NOMO-1 (cell line): ENCODE results near the gene MPPED1.

Experiments
- DNase-seq, 2 experiments: peaks; one replicate each; lab custom pipeline; 2025; ENCODE audit not compliant: unreplicated experiment in 2 of 2; lab: John Stamatoyannopoulos, UW

The MPPED1 gene

DNA sequence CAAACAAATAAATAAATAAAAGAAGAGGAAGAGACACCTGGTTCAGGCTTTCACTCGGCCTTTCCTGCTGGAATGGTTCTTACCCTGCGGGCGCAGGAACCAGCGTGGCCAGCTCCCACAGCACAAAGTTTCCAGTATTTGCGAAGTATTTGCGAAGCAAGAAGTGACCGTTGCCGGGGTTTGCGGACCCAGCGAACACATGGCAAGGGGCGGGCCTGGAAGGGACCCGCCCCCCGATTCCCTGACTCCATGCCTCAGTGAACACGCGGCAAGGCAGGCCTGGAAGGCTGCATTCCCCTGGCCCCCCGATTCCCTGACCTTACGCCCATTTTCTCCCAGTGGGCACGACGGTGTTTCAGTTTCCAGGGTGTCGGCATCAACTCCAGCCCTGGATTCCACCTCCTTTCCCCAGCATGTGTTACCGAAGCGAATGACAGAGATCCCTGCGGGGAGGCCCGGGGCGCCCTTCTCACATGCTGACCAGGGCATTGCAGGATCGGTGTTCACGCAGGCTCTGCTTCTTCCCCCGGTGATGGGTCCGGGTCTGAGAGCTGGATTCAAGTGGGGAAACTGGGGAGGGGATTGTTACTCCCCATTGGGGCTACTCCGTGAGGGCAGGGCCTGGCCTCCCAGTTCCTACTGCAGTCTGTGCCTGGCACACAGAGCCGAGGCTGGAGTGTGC is 102.8 kb downstream of the MPPED1 start:
- no peak for DNase-seq

DNA sequence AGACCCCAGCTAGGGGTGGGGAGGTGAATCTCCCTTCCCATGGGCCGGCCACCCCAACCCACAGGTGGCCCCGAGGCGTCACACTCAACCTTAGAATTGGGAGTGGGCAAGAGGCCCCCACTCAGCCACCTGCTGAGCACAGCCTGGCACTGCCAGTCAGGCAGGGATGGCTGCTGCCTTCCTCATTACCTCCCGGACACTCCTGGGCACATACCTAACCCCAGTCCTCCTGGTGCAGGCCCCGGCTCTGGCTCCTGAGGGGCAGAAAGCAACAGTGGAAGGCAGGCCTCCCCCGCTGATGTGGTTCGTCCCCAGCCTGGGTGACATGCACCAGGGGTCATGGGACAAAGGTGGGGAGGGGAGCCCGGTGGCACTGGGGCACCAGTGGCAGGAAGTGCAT is 103.6 kb downstream of the MPPED1 start:
- DNase-seq = no peak

DNA sequence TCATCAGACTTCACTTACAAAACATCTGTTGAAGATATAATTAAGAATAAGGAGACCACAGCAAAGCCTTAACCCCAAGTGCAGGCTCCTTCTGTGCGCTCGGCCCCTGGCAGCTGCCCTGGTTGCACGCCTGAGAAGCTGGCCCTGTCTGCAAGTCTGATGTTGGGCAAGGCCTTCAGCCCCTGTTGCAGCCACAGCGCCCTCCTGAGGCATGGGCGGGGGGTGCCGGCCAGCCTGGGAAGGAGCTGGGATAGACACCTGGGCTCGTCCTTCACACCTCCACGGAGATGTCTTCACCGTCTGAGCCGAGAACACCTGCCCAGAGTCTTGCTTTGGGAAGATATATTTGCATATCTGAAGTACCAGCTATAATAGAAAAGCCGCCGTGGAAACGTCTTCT is 104.1 kb downstream of the MPPED1 start:
- no peak for DNase-seq

DNA sequence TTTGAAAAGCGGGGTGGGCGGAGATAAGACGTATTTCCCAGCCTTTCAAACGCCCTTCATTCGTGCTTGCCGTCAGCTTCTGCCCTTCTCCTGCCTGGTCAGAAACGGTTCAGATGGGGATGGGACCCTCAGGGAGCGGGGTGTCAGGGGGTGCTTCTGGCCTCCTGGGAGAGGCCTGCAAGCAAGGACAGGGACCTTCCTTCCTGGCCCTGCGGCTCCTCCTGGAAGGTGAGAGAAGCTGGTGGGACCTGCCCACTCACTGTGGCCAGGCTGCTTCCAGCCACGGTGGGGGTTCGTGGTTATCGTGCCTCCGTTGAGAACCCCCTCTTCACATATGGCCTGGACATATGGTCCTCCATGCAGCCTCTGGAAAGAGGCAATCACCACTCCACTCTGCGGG is 104.6 kb downstream of the MPPED1 start:
- no peak for DNase-seq

DNA sequence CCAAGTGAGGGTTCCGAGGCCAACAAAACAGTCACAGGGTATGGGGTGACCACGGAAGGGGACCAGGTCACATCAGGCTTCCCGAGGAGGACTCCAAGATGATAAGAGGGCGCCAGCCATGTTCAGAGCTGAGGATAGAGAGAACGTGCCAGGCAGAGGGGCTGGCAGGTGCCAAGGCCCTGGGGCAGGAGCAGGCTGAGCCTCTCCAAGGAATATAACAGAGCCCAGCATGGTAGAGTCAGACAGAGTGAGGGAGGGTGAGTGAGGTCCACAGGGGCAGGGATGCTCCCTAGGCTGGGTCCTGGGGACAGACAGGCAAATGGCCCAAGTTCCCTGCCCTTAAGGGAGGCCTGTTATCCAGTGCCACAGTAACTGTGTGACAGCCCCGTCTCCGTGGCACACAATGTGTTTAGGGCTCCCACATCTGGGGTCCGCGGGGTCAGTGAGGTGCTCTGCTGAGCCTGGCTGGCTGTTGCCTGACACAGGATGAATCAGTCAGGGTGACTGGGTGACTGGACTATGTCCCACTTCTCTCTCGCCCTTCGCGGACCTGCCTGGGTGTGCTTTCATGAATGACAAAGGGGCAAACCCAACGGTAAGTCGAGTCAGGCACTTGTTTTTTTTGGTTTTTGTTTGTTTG is 105.3 kb downstream of the MPPED1 start:
- DNase-seq = no peak

DNA sequence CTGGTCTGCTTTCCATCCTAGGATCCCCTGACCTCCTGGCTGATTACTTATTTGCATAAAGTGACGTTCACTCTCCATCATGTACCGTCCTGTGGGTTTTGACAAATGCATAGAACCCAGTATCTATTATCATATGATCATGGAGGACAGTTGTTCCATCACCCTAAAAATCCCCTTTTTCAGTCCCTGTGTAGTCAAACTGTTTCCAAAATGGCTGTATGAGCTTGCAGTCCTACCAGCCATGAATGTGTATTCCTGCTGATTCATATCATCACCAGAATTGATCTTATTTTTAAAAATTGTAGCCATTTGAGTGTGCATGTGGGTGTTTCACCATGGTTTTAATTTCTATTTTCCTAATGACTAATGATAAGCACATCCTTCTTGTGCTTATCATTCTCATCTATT is 108.8 kb downstream of the MPPED1 start:
- no peak for DNase-seq

DNA sequence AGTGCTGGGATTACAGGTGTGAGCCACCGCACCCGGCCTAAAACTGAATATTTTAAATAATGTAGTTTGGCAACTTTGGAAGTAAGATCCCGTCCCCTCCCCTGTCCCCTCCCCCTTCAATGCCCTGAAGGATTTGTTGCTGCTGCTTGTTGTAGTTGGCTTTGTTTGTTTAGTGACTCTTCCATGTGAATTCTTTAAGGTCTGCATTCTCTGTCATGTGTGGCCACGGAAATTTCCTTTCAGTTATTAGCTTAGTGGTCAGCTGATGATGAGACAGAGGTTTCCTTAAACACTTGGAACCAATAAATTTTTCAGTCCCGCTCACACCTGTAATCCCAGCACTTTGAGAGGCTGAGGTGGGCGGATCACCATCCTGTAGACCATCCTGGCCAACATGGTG is 109.9 kb downstream of the MPPED1 start:
- DNase-seq = no peak

DNA sequence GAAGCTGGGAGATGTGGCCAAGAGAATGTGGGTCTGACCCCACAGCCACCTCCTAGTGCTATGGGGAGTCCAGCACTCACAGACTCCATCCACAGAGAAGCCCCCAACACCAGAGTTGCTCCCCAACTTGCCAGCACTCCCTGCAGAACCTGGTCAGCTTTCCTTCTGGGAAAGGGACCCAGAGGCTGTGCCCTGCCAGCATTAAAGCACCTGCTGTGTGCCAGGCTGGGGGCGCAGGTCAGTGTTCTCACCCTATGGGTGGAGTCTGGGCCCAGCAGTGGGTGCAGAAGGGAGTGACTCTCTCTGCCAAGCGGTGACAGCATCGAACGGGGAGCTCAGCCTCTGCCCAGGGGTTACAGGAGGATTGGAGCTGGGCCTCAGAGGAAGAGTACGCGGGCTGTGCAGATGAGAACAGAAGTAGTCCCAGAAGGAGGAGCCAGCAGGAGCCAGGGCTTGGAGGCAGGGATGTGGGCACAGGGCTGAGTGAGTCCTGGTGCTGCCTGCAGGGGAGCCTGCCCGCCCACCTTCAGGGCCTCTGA is 114.4 kb downstream of the MPPED1 start:
- no peak for DNase-seq

DNA sequence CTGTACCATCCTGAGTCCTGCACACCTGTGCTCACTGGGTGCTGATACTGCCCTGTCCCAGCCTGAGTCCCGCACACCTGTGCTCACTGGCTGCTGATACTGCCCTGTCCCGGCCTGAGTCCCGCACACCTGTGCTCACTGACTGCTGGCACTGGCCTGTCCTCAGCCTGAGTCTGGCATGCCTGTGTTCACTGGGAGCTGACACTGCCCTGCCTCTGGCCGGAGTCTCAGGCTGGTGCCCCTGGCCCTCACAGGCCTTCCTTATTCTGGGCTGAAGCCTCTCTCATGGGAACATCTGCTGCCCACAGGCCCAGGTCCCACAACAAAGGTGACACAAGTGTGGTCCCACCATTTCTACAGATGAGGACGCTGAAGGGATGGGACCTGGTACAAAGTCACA is 115.1 kb downstream of the MPPED1 start:
- no peak for DNase-seq

DNA sequence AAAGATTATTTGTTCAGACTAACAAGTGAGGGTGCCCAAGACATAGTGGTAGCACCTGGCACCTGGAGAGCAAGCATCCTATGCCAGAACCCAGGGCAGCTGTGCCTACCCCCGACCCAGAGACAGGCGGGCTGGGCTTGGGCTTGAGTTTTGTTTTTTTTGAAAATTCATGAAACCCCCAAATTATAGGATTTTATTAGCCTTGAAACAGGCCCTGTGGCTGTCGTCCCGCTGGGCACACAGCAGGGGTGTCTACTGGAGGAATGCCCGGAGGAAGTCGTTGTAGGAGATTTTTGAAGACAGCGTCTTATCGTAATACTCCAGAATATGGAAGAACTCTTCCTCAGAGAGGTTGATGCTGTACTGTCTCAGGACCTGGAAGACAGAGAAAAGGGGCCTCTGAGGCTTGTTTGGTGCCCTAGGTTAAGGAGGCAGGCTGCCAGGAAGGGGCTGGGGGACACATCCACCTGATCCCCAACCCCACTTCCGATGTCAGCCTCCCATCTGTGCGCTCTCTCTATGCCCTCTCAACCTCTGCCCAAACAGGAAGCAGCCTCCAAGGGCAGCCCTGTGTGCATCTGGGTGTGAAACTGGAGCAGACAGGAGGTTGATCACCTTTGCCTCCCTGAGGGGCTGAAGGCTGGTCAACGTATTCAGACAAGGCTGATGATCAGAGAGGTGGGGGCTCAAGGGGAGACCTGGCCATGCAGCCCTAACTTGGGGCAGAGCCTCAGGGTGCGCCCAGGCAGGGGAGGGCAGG is 117.0 kb downstream of the MPPED1 start:
- no peak for DNase-seq

DNA sequence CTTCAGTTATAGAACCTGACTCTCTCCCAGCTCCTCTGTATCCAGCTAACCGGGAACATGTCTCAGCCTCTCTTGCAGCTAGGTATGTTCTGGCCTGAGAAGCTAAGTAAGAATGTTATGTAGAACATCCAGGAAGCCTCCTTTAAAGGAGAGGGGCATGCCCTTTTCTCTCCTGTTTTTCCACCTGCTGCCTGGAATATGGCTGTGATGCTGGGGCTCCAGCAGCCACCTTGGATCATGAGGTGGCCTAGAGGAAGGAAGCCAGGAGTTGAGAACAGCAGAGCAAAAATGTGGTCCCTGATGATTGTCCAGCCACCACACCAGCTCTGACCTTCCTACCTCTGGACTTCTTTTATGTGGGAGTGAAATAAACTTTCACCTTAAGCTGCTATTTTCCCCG is 117.6 kb downstream of the MPPED1 start:
- DNase-seq = no peak

DNA sequence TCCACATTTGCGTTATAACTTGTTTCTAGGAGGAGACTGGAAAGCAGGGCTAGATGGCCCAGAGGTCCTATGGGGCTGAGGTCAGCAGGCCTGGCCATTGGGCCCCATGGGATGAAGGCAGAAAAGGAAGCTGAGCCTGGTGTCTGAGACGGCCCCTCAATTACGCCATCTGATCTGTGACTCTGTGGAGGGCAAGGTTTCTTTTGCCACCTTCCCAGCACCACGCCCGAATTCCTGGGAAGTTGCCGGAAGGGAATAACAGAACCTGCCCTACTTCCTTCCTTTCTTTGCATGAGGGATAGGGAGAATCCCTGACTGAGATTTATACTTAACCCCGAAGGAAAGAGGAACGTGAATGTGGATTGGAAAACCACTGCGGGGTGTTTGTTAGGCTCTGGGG is 118.1 kb downstream of the MPPED1 start:
- no peak for DNase-seq

DNA sequence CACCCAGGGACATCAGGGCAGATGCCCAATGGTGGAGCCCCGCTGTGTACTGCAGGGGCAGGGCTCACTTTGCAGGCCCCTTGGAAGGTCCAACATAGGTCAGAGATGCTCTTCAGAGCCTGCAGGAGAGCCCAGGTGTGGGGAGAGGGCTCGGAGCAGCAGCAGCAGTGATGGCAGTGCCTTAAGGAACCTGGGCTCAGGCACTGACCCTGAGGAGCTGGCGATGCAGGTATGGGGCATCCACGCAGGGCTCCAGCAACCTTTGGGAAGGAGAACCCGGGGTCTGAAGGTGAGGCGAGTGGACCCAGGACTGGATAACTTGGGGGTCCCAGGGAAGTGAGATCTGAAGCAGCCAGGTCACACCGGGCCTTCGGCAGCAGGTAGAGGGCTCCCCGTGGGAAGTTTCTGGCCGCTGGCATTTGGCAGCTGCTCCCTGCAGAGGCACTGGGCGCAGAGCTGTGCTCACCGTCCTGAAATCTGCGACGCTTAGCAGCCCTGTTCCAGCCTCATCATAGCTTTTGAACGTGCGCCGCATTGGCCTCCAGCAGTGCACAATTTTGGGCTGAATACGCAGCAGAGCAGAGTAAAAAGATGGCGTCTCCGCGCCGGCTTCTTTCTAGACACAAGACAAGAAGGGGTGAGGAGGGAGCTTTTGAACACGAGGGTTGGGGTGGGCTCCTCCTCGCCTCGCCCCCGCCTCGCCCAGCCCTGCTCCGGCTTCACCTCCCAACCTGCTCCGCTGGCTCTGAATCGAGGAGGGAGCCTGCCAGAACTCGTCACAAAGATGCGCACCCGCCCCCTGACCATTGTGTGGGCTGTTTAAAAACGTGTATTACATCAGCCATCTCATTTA is 118.8 kb downstream of the MPPED1 start:
- no peak for DNase-seq

DNA sequence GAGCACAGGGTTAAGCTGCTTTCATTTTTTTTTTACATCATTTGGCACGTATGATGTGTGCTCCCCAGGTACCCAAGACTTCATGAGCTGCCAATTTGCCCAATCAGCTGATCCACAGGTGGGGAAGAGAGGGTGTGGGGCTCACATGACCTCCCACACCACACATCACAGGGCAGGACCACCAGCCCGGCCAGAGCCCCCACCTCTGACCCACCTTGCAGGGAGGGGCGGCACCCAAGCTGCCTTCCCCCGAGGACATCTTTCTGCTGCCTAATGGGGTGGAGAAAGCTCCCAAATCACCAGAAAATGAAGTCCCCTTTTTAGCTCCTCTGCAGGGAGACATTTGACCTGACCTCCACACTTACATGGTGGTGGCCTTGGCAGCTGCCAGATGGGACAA is 119.8 kb downstream of the MPPED1 start:
- DNase-seq = no peak

DNA sequence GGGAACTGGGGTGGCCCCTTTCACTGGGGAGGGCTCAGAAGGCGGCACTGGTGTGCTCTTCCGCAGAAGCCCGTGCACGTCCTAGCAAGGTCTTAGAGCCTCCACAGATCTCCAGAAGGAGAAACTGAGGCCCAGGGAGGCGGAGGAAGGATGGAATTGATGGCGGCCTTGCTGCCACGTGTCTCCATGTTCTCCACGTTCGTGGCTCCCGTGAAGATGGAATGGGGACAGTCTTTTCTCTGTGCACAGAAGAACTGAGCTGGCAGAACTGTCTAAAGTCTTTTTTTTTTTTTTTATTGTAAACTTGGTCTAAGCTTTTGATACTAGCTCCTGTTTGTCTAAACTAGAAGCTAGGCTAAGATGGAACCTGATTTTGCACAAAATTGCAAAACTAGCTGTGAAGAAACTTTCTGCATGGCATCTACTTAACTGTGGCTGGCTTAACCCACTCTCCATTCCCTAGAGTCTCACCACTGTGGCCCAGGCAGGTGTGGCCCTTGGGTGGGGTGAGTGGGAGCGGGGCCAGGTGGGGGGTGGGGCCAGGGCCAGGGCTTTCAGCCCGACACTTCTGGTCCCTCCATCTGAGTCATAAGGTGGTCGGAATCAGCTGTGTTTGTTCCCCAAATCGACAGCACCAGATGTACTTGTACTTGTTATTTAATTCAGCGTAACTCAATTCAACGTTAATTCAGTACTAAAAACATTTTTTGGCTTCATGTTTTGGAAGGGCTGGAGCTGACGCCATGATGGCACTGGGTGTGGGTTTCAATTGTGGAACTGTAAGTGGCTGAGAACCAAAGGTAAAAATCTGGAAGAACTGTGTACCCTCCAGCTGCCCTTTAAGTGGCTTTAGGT is 120.7 kb downstream of the MPPED1 start:
- no peak for DNase-seq

DNA sequence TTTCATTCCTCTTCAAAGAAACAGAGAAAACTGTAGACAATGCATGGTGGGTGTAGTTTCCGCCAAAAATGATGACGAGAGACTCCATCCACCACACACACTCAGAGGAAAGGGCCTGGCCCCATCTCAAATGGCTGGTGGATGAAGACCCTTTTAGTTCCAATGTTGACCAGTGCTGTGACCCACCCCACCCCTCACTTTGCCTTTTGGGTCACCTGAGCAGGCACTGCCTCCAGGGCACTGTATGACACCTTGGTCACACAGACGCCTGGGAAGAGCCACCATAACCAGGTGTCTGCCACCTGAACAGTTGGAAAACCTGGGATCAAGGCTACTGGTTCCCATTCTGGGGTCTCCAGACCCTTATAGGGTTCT is 121.3 kb downstream of the MPPED1 start:
- no peak for DNase-seq

DNA sequence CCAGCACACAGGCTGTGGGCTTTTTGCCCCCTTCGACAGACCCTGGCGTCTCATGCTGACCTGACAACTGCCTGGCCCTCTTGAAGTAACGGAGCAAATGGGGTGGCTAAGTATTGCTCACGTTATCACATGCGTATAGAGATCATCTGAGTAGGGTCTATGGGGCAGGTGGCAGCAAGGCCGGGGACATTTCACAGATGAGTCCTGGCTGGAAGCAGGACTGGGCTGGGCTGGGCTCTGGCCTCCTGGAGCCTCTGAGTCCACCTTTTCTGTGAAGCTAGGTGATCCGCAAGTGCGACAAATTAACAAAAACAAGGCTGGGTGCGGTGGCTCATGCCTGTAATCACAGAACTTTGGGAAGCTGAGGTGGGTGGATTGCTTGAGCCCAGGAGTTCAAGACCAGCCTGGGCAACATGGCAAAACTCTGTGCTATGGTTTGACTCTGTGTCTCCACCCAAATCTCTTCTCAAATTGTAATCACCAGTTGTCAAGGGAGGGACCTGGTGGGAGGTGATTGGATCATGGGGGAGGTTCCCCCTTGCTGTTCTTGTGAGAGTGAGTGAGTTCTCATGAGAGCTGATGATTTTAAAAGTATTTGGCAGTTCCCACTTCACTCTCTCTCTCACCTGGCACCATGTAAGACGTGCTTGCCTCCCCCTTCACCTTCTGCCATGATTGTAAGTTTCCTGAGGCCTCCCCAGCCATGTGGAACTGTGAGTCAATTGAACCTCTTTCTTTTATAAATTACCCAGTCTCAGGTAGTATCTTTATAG is 122.0 kb downstream of the MPPED1 start:
- no peak for DNase-seq

DNA sequence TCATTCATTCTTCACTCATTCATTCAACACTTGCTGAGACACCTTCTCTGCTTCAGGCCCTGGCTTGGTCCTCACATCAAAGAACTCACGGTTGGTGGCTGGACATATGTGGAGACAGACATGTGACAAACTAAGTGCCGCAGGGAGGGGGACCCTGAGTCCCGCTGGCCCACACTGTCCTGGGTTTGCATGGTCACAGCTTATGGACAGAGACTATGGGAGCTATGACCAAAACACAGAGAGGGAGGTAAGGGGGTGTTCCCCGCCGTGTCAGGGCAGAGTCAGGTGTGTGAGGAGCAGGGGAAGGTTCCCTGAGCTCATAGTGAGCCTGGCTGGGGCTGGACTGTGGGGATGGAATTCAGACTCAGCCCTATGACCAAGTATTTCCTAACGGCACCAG is 123.1 kb downstream of the MPPED1 start:
- no peak for DNase-seq

DNA sequence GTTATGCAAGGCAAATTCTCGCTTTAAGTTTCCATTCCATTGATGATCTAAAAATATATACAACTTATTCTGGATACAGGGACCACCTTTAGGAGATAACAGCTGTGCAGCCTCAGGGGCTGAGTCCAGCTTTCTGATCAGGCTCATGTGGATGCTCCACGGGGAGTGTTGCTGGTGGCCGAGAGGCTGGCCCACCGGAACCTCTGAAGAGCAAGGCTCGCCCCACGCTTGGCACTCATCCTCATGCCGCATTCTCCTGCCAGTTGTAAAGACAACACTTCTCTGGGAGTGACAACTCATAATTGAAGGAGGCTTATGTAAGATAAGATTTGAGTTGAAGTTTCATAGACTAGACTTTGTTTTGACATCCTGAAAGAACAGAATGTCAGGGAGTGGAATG is 123.5 kb downstream of the MPPED1 start:
- DNase-seq = no peak
